ENCODE data around the gene LUM. TPM values are rescaled to one million over a fixed set of nuclear protein-coding genes. Genes with fewer than 3 reads are reported as not detected.

LUM gene
- total and polyA plus RNA-seq, 2 donors from 2014 or later = 102 to 185 TPM

DNA sequence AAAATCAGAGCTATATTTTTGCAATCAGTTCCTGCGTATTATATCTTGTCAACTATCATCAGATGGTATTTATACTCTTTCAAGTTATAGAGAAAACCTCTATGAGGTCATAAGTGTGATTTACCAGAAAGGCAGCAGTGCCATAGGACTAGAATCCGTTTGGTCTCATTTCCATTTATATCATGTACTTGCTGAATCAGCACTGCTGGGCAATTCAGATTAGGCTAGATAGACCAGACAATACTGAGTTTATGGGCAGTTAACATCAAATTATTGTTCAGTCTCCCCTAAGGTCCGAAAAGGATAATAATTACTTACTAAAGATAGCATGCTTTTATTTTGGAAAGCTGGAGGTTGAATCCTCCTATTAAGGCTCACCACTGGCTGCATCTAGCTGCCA lies 46.7 kb downstream of the LUM start:
- FAIRE-seq (no peak), DNase-seq (no peak)
- Histone ChIP-seq H3K27ac (ENCODE audit: low read depth in 2 of 2, low read length in 2 of 2) (no peak overlapping the region), H3K4me3 (ENCODE audit: low read length in 3 of 3) (no peak overlapping the region), H3K27me3 (ENCODE audit: control insufficient read depth, insufficient read depth, low read length) (no peaks in the 10 kb centered on the region), H3K4me1 (ENCODE audit: control insufficient read depth in 2 of 3, insufficient read depth in 2 of 3, low read depth in 1 of 3, low read length in 3 of 3) (no peaks in the 10 kb centered on the region), H3K9ac (ENCODE audit: low read length in 3 of 3) (no peak overlapping the region), H3K36me3 (ENCODE audit: control insufficient read depth in 2 of 3, insufficient read depth in 3 of 3, low read length in 3 of 3) (no peaks in the 10 kb centered on the region), H3K9me3 (ENCODE audit: control insufficient read depth in 2 of 3, insufficient read depth in 1 of 3, low read length in 3 of 3) (no peaks in the 10 kb centered on the region)
- intact Hi-C loops (cut with DNase I) = no loop called here
- TF ChIP-seq, protein P1, sequence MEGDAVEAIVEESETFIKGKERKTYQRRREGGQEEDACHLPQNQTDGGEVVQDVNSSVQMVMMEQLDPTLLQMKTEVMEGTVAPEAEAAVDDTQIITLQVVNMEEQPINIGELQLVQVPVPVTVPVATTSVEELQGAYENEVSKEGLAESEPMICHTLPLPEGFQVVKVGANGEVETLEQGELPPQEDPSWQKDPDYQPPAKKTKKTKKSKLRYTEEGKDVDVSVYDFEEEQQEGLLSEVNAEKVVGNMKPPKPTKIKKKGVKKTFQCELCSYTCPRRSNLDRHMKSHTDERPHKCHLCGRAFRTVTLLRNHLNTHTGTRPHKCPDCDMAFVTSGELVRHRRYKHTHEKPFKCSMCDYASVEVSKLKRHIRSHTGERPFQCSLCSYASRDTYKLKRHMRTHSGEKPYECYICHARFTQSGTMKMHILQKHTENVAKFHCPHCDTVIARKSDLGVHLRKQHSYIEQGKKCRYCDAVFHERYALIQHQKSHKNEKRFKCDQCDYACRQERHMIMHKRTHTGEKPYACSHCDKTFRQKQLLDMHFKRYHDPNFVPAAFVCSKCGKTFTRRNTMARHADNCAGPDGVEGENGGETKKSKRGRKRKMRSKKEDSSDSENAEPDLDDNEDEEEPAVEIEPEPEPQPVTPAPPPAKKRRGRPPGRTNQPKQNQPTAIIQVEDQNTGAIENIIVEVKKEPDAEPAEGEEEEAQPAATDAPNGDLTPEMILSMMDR (IDR thresholded peaks at IDR 0.05; ENCODE audit: borderline replicate concordance, extremely low read depth, insufficient read depth) = no peak

GRCh38 chr12:91061091-91061490 lies 50.2 kb downstream of the LUM start:
- no peaks in the 10 kb centered on the region for H3K36me3 ChIP-seq (ENCODE audit: control insufficient read depth in 2 of 3, insufficient read depth in 3 of 3, low read length in 3 of 3)
- TF ChIP-seq, protein P1 (IDR thresholded peaks at IDR 0.05; ENCODE audit: borderline replicate concordance, extremely low read depth, insufficient read depth) = no peak
- no peak for DNase-seq
- no peaks in the 10 kb centered on the region for H3K4me1 ChIP-seq (ENCODE audit: control insufficient read depth in 2 of 3, insufficient read depth in 2 of 3, low read depth in 1 of 3, low read length in 3 of 3)
- no peaks in the 10 kb centered on the region for H3K9me3 ChIP-seq (ENCODE audit: control insufficient read depth in 2 of 3, insufficient read depth in 1 of 3, low read length in 3 of 3)
- no peak for FAIRE-seq
- H3K27me3 ChIP-seq (ENCODE audit: control insufficient read depth, insufficient read depth, low read length) = no peaks in the 10 kb centered on the region
- H3K27ac ChIP-seq (ENCODE audit: low read depth in 2 of 2, low read length in 2 of 2) = no peak overlapping the region
- no peak overlapping the region for H3K9ac ChIP-seq (ENCODE audit: low read length in 3 of 3)
- intact Hi-C loops (cut with DNase I) = no loop called here
- no peak overlapping the region for H3K4me3 ChIP-seq (ENCODE audit: low read length in 3 of 3)

DNA sequence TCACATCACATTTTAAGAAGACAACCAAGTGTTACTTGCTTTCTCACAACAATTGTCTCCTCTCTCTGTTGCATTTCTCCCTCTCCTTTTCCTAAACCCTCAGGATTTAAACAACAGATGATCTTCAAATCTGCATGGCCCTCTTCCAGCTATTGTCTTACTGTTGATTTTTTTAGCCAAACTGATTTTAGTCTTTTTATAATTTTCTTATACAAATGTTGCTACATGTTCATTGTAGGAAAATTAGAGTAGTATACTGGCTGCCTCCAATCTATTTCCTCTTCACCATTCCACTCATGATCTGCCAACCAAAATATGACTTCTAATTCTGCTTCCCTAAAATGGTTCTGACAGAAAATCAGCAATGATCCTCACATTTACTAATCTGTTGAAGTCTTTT lies 52.1 kb downstream of the LUM start:
- TF ChIP-seq, protein P1 (IDR thresholded peaks at IDR 0.05; ENCODE audit: borderline replicate concordance, extremely low read depth, insufficient read depth) = no peak
- DNase-seq (no peak), FAIRE-seq (no peak)

DNA sequence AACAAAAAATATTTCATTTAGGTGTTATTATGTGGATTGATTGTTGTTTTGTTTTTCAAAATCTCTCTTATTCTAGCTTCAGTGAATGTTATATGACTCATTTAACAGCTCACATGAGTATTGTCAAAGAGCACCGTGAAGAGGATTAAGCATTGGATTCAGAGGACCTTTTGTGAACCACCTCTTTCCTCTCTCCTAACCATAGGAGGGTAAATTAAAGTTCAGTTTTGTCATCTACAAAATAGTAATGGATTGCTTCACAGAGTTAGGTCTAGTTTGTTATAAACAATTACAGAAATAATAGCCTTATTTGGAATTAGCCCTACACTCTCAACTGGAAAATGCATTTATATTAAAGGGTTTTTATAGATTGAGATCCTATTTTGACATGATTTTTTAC lies 52.5 kb downstream of the LUM start:
- no peaks in the 10 kb centered on the region for H3K4me1 ChIP-seq (ENCODE audit: control insufficient read depth in 2 of 3, insufficient read depth in 2 of 3, low read depth in 1 of 3, low read length in 3 of 3)
- H3K27me3 ChIP-seq (ENCODE audit: control insufficient read depth, insufficient read depth, low read length) = no peaks in the 10 kb centered on the region
- TF ChIP-seq, protein P1 (IDR thresholded peaks at IDR 0.05; ENCODE audit: borderline replicate concordance, extremely low read depth, insufficient read depth) = no peak
- H3K9ac ChIP-seq (ENCODE audit: low read length in 3 of 3) = no peak overlapping the region
- DNase-seq (no peak), FAIRE-seq (no peak)
- intact Hi-C loops (cut with DNase I) = no loop called here
- no peak overlapping the region for H3K4me3 ChIP-seq (ENCODE audit: low read length in 3 of 3)
- H3K27ac ChIP-seq (ENCODE audit: low read depth in 2 of 2, low read length in 2 of 2) = no peak overlapping the region
- no peaks in the 10 kb centered on the region for H3K36me3 ChIP-seq (ENCODE audit: control insufficient read depth in 2 of 3, insufficient read depth in 3 of 3, low read length in 3 of 3)
- no peaks in the 10 kb centered on the region for H3K9me3 ChIP-seq (ENCODE audit: control insufficient read depth in 2 of 3, insufficient read depth in 1 of 3, low read length in 3 of 3)

More for the DNA sequence above, 52.1 kb downstream of the LUM start:
- Histone ChIP-seq H3K4me3 (ENCODE audit: low read length in 3 of 3) (no peak overlapping the region), H3K36me3 (ENCODE audit: control insufficient read depth in 2 of 3, insufficient read depth in 3 of 3, low read length in 3 of 3) (no peaks in the 10 kb centered on the region), H3K27ac (ENCODE audit: low read depth in 2 of 2, low read length in 2 of 2) (no peak overlapping the region), H3K9me3 (ENCODE audit: control insufficient read depth in 2 of 3, insufficient read depth in 1 of 3, low read length in 3 of 3) (no peaks in the 10 kb centered on the region), H3K9ac (ENCODE audit: low read length in 3 of 3) (no peak overlapping the region), H3K27me3 (ENCODE audit: control insufficient read depth, insufficient read depth, low read length) (no peaks in the 10 kb centered on the region), H3K4me1 (ENCODE audit: control insufficient read depth in 2 of 3, insufficient read depth in 2 of 3, low read depth in 1 of 3, low read length in 3 of 3) (no peaks in the 10 kb centered on the region)
- intact Hi-C loops (cut with DNase I) = no loop called here

Measured in kidney (tissue), 14 donors.